ENCODE results near the gene INSIG2. TPM values are rescaled to one million over a fixed set of nuclear protein-coding genes. Genes with fewer than 3 reads are reported as not detected.

The INSIG2 gene
- total and polyA plus RNA-seq, 12 donors = 5.1 to 18.2 (median 9.5) TPM

DNA sequence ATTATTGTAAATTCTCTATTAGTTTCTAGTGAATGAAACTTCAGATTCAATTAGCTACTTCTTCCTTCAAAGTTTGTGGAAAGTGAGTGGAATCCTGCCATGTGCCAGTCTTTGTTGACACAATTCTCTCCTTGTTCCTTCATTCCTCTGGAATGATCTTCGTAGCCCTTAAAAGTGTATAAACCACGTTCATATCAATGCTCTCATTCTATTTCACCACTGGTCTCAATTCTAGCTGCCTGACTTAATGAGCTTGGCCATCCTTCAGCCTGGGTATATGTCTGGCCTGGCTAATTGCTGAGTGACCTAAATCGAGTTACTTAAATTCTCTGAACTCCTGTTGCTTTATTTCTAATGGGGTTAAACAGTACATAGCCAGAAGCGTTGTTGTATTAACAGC, 43.5 kb downstream of the INSIG2 start:
- no peak overlapping the region for H3K4me3 ChIP-seq
- no peaks in the 10 kb centered on the region for H3K27me3 ChIP-seq
- DNase-seq = no peak
- H3K9me3 ChIP-seq (replicated peaks in 1 of 3) = no peaks in the 10 kb centered on the region
- no peaks in the 10 kb centered on the region for H3K36me3 ChIP-seq (replicated peaks in 1 of 2)
- intact Hi-C loops (cut with DNase I) = no loop called here
- 63 to 84% (median 78%) methylated on average over 4 of the region's 4 CpGs for WGBS, 4 donors
- no peaks in the 10 kb centered on the region for H3K4me1 ChIP-seq (replicated peaks in 1 of 2)
- no peak overlapping the region for H3K27ac ChIP-seq
- TF ChIP-seq POLR2A (IDR thresholded peaks at IDR 0.05) = no peak
- TF ChIP-seq, protein P1, sequence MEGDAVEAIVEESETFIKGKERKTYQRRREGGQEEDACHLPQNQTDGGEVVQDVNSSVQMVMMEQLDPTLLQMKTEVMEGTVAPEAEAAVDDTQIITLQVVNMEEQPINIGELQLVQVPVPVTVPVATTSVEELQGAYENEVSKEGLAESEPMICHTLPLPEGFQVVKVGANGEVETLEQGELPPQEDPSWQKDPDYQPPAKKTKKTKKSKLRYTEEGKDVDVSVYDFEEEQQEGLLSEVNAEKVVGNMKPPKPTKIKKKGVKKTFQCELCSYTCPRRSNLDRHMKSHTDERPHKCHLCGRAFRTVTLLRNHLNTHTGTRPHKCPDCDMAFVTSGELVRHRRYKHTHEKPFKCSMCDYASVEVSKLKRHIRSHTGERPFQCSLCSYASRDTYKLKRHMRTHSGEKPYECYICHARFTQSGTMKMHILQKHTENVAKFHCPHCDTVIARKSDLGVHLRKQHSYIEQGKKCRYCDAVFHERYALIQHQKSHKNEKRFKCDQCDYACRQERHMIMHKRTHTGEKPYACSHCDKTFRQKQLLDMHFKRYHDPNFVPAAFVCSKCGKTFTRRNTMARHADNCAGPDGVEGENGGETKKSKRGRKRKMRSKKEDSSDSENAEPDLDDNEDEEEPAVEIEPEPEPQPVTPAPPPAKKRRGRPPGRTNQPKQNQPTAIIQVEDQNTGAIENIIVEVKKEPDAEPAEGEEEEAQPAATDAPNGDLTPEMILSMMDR (IDR thresholded peaks at IDR 0.05) = no peak

DNA sequence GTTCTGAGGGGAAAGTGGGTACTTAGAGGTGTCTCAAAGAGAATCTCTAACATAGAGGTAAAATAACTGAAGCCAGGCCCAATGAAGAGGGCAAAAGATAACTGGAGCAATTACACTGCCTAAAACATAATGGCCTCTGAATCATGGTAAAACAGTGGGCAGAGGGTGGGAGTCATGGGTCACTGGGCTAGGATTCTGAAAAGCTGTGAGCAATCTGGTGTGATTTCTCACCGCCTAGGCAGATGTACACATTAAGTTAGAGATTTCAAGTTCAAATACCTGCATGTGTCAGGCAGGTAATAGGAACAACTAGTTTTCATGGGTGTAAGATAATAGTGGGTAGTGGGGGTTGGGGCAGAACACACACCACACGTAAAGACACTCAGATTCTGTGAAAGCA, 45.6 kb downstream of the INSIG2 start:
- Histone ChIP-seq H3K4me1 (replicated peaks in 1 of 2) (no peaks in the 10 kb centered on the region), H3K4me3 (no peak overlapping the region), H3K27ac (no peak overlapping the region), H3K36me3 (replicated peaks in 1 of 2) (no peaks in the 10 kb centered on the region), H3K27me3 (no peaks in the 10 kb centered on the region), H3K9me3 (replicated peaks in 1 of 3) (no peaks in the 10 kb centered on the region)
- TF ChIP-seq, protein P1 (IDR thresholded peaks at IDR 0.05) = no peak
- TF ChIP-seq POLR2A (IDR thresholded peaks at IDR 0.05) = no peak
- DNase-seq = no peak
- 71 to 77% (median 76%) methylated on average over 2 of the region's 2 CpGs for WGBS, 4 donors
- intact Hi-C loops (cut with DNase I) = no loop called here

DNA sequence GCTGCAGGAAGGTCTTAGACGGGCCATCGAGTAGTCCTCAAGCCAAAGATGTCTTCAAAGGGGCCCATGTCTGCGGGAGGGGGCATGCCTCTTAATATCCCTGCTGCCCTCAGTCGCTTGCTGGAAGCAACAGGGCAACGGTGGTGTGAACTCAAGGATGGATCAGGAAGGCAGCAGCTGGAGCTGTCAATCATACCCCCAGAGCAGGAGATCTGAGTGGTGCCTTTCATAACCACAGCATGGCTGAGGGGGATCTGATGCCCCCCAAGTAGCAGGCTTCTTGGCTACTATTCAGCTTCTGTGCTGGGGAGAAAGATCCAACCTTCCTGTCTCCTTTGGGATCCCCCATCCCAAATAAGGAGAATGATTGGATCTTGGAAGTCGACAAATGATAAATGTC, 46.4 kb downstream of the INSIG2 start:
- H3K36me3 ChIP-seq (replicated peaks in 1 of 2) = no peaks in the 10 kb centered on the region
- H3K4me3 ChIP-seq = no peak overlapping the region
- WGBS, 4 donors = 75 to 89% (median 84%) methylated on average over 4 to 6 of the region's 6 CpGs
- no peak for DNase-seq
- H3K4me1 ChIP-seq (replicated peaks in 1 of 2) = no peaks in the 10 kb centered on the region
- H3K27me3 ChIP-seq = no peaks in the 10 kb centered on the region
- H3K9me3 ChIP-seq (replicated peaks in 1 of 3) = no peaks in the 10 kb centered on the region
- intact Hi-C loops (cut with DNase I) = no loop called here
- H3K27ac ChIP-seq = no peak overlapping the region
- no peak for TF ChIP-seq POLR2A (IDR thresholded peaks at IDR 0.05)
- TF ChIP-seq, protein P1 (IDR thresholded peaks at IDR 0.05) = no peak

DNA sequence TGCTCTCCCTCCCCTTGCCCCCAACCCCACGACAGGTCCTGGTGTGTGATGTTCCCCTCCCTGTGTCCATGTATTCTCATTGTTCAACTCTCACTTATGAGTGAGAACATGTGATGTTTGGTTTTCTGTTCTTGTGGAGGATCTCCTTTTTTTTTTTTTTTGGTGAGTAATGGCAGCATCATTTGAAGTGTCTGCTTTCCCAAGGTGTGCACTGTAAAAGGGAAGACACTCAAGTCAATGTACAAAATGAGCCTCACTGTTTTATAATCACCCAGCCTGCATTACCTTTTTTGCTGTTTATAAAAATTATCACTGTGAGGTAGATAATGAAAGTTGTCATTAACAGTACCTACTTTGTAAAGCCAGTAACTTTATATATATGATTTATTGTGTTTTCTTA, 56.9 kb downstream of the INSIG2 start:
- Histone ChIP-seq H3K36me3 (replicated peaks in 1 of 2) (no peaks in the 10 kb centered on the region), H3K9me3 (replicated peaks in 1 of 3) (no peaks in the 10 kb centered on the region), H3K27ac (no peak overlapping the region), H3K4me3 (no peak overlapping the region), H3K4me1 (replicated peaks in 1 of 2) (no peaks in the 10 kb centered on the region), H3K27me3 (no peaks in the 10 kb centered on the region)
- intact Hi-C loops (cut with DNase I) = no loop called here
- TF ChIP-seq POLR2A (IDR thresholded peaks at IDR 0.05) = no peak
- TF ChIP-seq, protein P1 (IDR thresholded peaks at IDR 0.05) = no peak
- WGBS, 4 donors = 29 to 77% (median 57%) methylated on average over 1 of the region's 1 CpG
- no peak for DNase-seq

All from adrenal gland (tissue), 12 donors.